Body of pancreas (tissue), 4 donors: Measurements from ENCODE around the gene KRTAP5-10. TPM values are rescaled to one million over a fixed set of nuclear protein-coding genes. Genes with fewer than 3 reads are reported as not detected.
"Not testable (repeated sequence)": the region's sequence is repeated elsewhere in the genome, so short reads cannot be mapped to it uniquely, and the experiment has no call there.

Experiments used
- ATAC-seq: fragments of 150-250 bp; one replicate; pipeline ENCODE4 v1.9.1; 2016
- DNase-seq, 4 donors: peaks; one replicate each; pipeline ENCODE4 v3.0.0-alpha.2; 2019
- H3K27ac ChIP-seq, 4 donors: fragments of 200-600 bp; sonication (generic); 1 replicate in 3 of 4; 2 replicates in 1 of 4; pipeline versions ENCODE4 v1.5.1 to v1.6.1; 2016 to 2019; ENCODE audit warnings: mild to moderate bottlenecking in 1 of 4, mixed read lengths in 1 of 4, moderate library complexity in 1 of 4
- H3K27me3 ChIP-seq, 2 donors: fragments of 200-600 bp; sonication (generic); one replicate each; pipeline ENCODE4 v1.6.0; 2016; ENCODE audit warnings: mild to moderate bottlenecking in 1 of 2
- H3K36me3 ChIP-seq, 2 donors: fragments of 200-600 bp; sonication (generic); replicated peaks in 1 of 2; 2 replicates each; pipeline ENCODE4 v1.5.1; 2016; ENCODE audit warnings: low read depth in 2 of 2; ENCODE audit not compliant: insufficient read depth in 1 of 2
- H3K4me1 ChIP-seq: fragments of 200-600 bp; sonication (generic); one replicate; pipeline ENCODE4 v1.6.0; 2016
- H3K4me3 ChIP-seq, 2 donors: fragments of 200-600 bp; sonication (generic); 1 replicate in 1 of 2; 2 replicates in 1 of 2; pipeline ENCODE4 v1.5.1; 2016 to 2019
- H3K9me3 ChIP-seq, 3 donors: fragments of 200-600 bp; sonication (generic); 1 replicate in 2 of 3; 2 replicates in 1 of 3; pipeline ENCODE4 v1.5.1; 2016
- WGBS, 2 donors: methylation state at CpG; one replicate each; pipeline ENCODE4 v1.1.5; 2017; 5-methylcytosine and 5-hydroxymethylcytosine counted together
- intact Hi-C: fragments of 100-400 bp; cut with DNase I; formaldehyde crosslinking; loops from one replicate; pipeline ENCODE4 v1.15.1; 2023
- total RNA-seq, 2 donors: library from RNA; depleted of rRNA; stranded (reverse); fragments of >200 nt; gene quantifications; one replicate each; pipeline ENCODE4 v1.1.0, GENCODE V29; 2016
- TF ChIP-seq, protein P1 (sequence below), 7 experiments: fragments of 450-650 bp in 4 of 7; fragments of 200-600 bp in 3 of 7; sonication (generic) in 3 of 7; IDR thresholded peaks; one replicate each; pipeline ENCODE4 v1.5.1; 2016 to 2019; ENCODE audit warnings: antibody characterized with exemption in 7 of 7

The KRTAP5-10 gene
- total RNA-seq, 2 donors from 2014 or later, result not detected

- H3K4me3 ChIP-seq, H3K27me3 ChIP-seq, ATAC-seq, intact Hi-C loops, H3K36me3 ChIP-seq, H3K9me3 ChIP-seq: not testable (repeated sequence)
- 13% methylated on average over 4 of the region's 4 CpGs for WGBS, 2 donors
- peak; percentile 49 to 69 (median 59) for DNase-seq
- Histone ChIP-seq H3K27ac (peak overlapping the region in 3 of 4 donors; percentile 34 to 69 (median 66)), H3K4me1 (peaks cover 10% of the 10 kb centered on the region)
Observed at GRCh38 chr11:71588314-71588713, 23.0 kb downstream of the KRTAP5-10 start.

GRCh38 chr11:71588822-71589545 is 23.6 kb downstream of the KRTAP5-10 start:
- H3K9me3 ChIP-seq, result not testable (repeated sequence)

GRCh38 chr11:71589546-71589920 is 24.2 kb downstream of the KRTAP5-10 start:
- H3K36me3 ChIP-seq, ATAC-seq, H3K4me3 ChIP-seq, H3K9me3 ChIP-seq, H3K27me3 ChIP-seq, intact Hi-C loops: not testable (repeated sequence)
- 26 to 27% methylated on average over 3 to 8 of the region's 8 CpGs for WGBS, 2 donors
- DNase-seq, result peak; percentile 25 to 54 (median 46)
- Histone ChIP-seq H3K27ac (peak overlapping the region in 1 of 4 donors; percentile 66), H3K4me1 (peaks cover 10% of the 10 kb centered on the region)

More at GRCh38 chr11:71588822-71589545, 23.6 kb downstream of the KRTAP5-10 start:
- ATAC-seq, H3K27me3 ChIP-seq, H3K36me3 ChIP-seq, H3K4me3 ChIP-seq, intact Hi-C loops: not testable (repeated sequence)
- 52 to 61% methylated on average over 11 of the region's 11 CpGs for WGBS, 2 donors
- TF ChIP-seq, protein P1, sequence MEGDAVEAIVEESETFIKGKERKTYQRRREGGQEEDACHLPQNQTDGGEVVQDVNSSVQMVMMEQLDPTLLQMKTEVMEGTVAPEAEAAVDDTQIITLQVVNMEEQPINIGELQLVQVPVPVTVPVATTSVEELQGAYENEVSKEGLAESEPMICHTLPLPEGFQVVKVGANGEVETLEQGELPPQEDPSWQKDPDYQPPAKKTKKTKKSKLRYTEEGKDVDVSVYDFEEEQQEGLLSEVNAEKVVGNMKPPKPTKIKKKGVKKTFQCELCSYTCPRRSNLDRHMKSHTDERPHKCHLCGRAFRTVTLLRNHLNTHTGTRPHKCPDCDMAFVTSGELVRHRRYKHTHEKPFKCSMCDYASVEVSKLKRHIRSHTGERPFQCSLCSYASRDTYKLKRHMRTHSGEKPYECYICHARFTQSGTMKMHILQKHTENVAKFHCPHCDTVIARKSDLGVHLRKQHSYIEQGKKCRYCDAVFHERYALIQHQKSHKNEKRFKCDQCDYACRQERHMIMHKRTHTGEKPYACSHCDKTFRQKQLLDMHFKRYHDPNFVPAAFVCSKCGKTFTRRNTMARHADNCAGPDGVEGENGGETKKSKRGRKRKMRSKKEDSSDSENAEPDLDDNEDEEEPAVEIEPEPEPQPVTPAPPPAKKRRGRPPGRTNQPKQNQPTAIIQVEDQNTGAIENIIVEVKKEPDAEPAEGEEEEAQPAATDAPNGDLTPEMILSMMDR (IDR thresholded peaks at IDR 0.05), result peak in 2 of 7 experiments; percentile 8 to 21
- peaks cover 10% of the 10 kb centered on the region for H3K4me1 ChIP-seq
- peak in 3 of 4 donors; percentile 28 to 33 (median 29) for DNase-seq
- H3K27ac ChIP-seq, result peak overlapping the region in 3 of 4 donors; percentile 34 to 69 (median 66)

DNA sequence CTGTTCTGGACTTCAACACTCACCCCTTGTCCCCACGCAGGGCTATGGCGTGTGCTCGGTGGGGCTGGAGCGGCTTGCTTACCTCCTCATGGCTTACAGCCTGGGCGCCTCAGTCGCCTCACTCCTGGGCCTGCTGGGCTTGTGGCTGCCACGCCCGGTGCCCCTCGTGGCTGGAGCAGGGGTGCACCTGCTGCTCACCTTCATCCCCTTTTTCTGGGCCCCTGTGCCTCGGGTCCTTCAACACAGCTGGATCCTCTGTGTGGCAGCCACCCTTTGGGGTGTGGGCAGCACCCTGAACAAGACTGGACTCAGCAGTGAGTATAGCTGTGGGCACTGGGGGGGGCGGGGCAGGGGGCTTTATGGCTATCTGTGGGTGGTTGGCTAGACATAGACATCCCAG is 37.9 kb downstream of the KRTAP5-10 start:
- 55 to 60% methylated on average over 4 to 9 of the region's 11 CpGs for WGBS, 2 donors
- H3K4me3 ChIP-seq, ATAC-seq, intact Hi-C loops, DNase-seq, H3K4me1 ChIP-seq, H3K27ac ChIP-seq, H3K36me3 ChIP-seq, H3K27me3 ChIP-seq, H3K9me3 ChIP-seq: not testable (repeated sequence)

- H3K27me3 ChIP-seq, H3K4me3 ChIP-seq, H3K9me3 ChIP-seq, H3K36me3 ChIP-seq, intact Hi-C loops, H3K27ac ChIP-seq, ATAC-seq, H3K4me1 ChIP-seq: not testable (repeated sequence)
- DNase-seq, result peak; percentile 36 to 50 (median 42)
- TF ChIP-seq, protein P1 (IDR thresholded peaks at IDR 0.05), result peak; percentile 19 to 49 (median 38)
- WGBS, 2 donors, result 13 to 29% methylated on average over 3 to 16 of the region's 17 CpGs
Observed at GRCh38 chr11:71604798-71605488, 39.6 kb downstream of the KRTAP5-10 start.

- H3K4me1 ChIP-seq, H3K27me3 ChIP-seq, intact Hi-C loops, H3K4me3 ChIP-seq, ATAC-seq, DNase-seq, H3K36me3 ChIP-seq, H3K9me3 ChIP-seq, H3K27ac ChIP-seq: not testable (repeated sequence)
- WGBS, 2 donors, result 30 to 45% methylated on average over 21 to 42 of the region's 48 CpGs
Observed at GRCh38 chr11:71606853-71607519, 41.6 kb downstream of the KRTAP5-10 start.

DNA sequence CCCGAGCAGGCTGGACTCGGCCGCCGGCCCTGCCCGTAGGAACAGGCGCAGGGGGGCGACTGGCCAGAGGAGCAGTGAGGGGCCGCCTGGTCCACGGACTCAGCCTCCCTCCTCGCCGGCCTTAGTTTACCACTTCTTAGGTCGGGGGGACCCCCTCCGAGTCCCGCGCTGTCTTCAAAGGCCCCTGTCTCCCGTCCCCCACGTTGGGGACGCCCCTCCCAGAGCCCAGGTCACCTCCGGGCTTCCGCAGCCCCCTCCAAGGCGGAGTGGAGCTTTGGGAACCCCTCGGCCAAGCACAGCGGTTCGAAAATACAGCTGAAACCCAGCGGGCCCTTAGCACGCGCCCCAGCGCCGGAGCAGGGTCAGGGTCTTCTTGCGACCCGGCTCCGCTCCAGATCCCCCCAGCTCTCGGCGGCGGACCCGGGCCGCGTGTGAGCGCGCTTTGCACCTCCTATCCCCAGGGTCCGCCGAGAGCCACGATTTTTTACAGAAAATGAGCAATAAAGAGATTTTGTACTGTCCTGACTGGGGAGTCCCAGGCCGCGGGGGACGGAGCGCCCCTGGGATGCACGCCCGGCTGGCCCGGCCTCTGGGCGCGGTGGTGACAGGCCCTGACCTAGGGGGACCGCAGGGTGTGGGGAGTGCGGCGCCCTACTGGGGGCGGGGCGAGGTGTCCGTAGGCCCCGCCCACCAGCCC is 42.3 kb downstream of the KRTAP5-10 start:
- H3K27me3 ChIP-seq, DNase-seq, H3K36me3 ChIP-seq, H3K4me1 ChIP-seq, H3K27ac ChIP-seq, H3K9me3 ChIP-seq, ATAC-seq, H3K4me3 ChIP-seq, intact Hi-C loops: not testable (repeated sequence)
- WGBS, 2 donors, result 7 to 14% methylated on average over 10 to 52 of the region's 59 CpGs

GRCh38 chr11:71608272-71608671 is 42.9 kb downstream of the KRTAP5-10 start:
- H3K9me3 ChIP-seq, H3K36me3 ChIP-seq, H3K27ac ChIP-seq, H3K4me3 ChIP-seq, H3K27me3 ChIP-seq, intact Hi-C loops, H3K4me1 ChIP-seq, ATAC-seq, DNase-seq: not testable (repeated sequence)
- 14 to 43% methylated on average over 2 to 18 of the region's 21 CpGs for WGBS, 2 donors

GRCh38 chr11:71611218-71611910 is 46.0 kb downstream of the KRTAP5-10 start:
- H3K4me1 ChIP-seq, H3K27ac ChIP-seq, DNase-seq, ATAC-seq, intact Hi-C loops, H3K27me3 ChIP-seq, H3K9me3 ChIP-seq, H3K4me3 ChIP-seq, H3K36me3 ChIP-seq: not testable (repeated sequence)
- 38 to 44% methylated on average over 21 of the region's 21 CpGs for WGBS, 2 donors
